Measurements from ENCODE around the gene AKR1B1. TPM values are rescaled to one million over a fixed set of nuclear protein-coding genes. Genes with fewer than 3 reads are reported as not detected.

Gene AKR1B1
- total RNA-seq, 4 donors from 2014 or later: 87.3 to 119 (median 95.6) TPM

GRCh38 chr7:134473861-134474291 is 15.0 kb upstream of the AKR1B1 start:
- Histone ChIP-seq H3K4me3 (no peak overlapping the region), H3K9me3 (no peaks in the 10 kb centered on the region), H3K27ac (peak overlapping the region in 1 of 4 donors; percentile 9), H3K36me3 (no peaks in the 10 kb centered on the region), H3K27me3 (no peaks in the 10 kb centered on the region), H3K4me1 (peaks cover 0 to 4% of the 10 kb centered on the region in 2 donors)
- ATAC-seq (peak; percentile 24 to 38), DNase-seq (peak in 1 of 2 donors; percentile 31)
- in situ Hi-C loops (cut with MboI; ENCODE audit: low sequenced_read_pairs in 4 of 4) (no loop called here), intact Hi-C loops (cut with DNase I; ENCODE audit: low total_unique reads) (no loop called here)
- no peak for TF ChIP-seq POLR2A (IDR thresholded peaks at IDR 0.05)
- no peak for TF ChIP-seq CTCF (IDR thresholded peaks at IDR 0.05 in 4 of 5, conservative IDR thresholded peaks at IDR 0.05 in 1 of 5)

- Histone ChIP-seq H3K27ac (no peak overlapping the region), H3K4me1 (peaks cover 0 to 4% of the 10 kb centered on the region in 2 donors), H3K4me3 (no peak overlapping the region), H3K36me3 (no peaks in the 10 kb centered on the region), H3K27me3 (no peaks in the 10 kb centered on the region), H3K9me3 (no peaks in the 10 kb centered on the region)
- intact Hi-C loops (cut with DNase I; ENCODE audit: low total_unique reads) (no loop called here), in situ Hi-C loops (cut with MboI; ENCODE audit: low sequenced_read_pairs in 4 of 4) (no loop called here)
- TF ChIP-seq POLR2A (IDR thresholded peaks at IDR 0.05) (no peak), CTCF (IDR thresholded peaks at IDR 0.05 in 4 of 5, conservative IDR thresholded peaks at IDR 0.05 in 1 of 5) (no peak)
- ATAC-seq (peak in 1 of 2 donors; percentile 46), DNase-seq (no peak)
These were observed 13.8 kb upstream of the AKR1B1 start for GRCh38 chr7:134472572-134473244.

- Histone ChIP-seq H3K9me3 (no peaks in the 10 kb centered on the region), H3K27me3 (no peaks in the 10 kb centered on the region), H3K27ac (no peak overlapping the region), H3K4me1 (peaks cover 0 to 4% of the 10 kb centered on the region in 2 donors), H3K36me3 (no peaks in the 10 kb centered on the region), H3K4me3 (no peak overlapping the region)
- no peak for ATAC-seq
- DNase-seq: no peak
- TF ChIP-seq CTCF (IDR thresholded peaks at IDR 0.05 in 4 of 5, conservative IDR thresholded peaks at IDR 0.05 in 1 of 5) (no peak), POLR2A (IDR thresholded peaks at IDR 0.05) (no peak)
- intact Hi-C loops (cut with DNase I; ENCODE audit: low total_unique reads): no loop called here
- in situ Hi-C loops (cut with MboI; ENCODE audit: low sequenced_read_pairs in 4 of 4): no loop called here
These were observed 12.0 kb upstream of the AKR1B1 start for GRCh38 chr7:134470864-134471263.

GRCh38 chr7:134469622-134470021 is 10.7 kb upstream of the AKR1B1 start:
- H3K4me1 ChIP-seq: peaks cover 0 to 4% of the 10 kb centered on the region in 2 donors
- intact Hi-C loops (cut with DNase I; ENCODE audit: low total_unique reads) (no loop called here), in situ Hi-C loops (cut with MboI; ENCODE audit: low sequenced_read_pairs in 4 of 4) (no loop called here)
- DNase-seq (no peak), ATAC-seq (no peak)
- TF ChIP-seq POLR2A (IDR thresholded peaks at IDR 0.05) (no peak), CTCF (IDR thresholded peaks at IDR 0.05 in 4 of 5, conservative IDR thresholded peaks at IDR 0.05 in 1 of 5) (no peak)
- H3K36me3 ChIP-seq: no peaks in the 10 kb centered on the region
- no peaks in the 10 kb centered on the region for H3K9me3 ChIP-seq
- H3K4me3 ChIP-seq: no peak overlapping the region
- H3K27me3 ChIP-seq: no peaks in the 10 kb centered on the region
- H3K27ac ChIP-seq: no peak overlapping the region

Data from gastrocnemius medialis (tissue), 4 donors.